GM12878 (cell line): Measurements from ENCODE around the gene GPM6B. TPM values are rescaled to one million over a fixed set of nuclear protein-coding genes. Genes with fewer than 3 reads are reported as not detected.

ENCODE experiments used
- BMI1 ChIP-seq: fragments of 450-650 bp; IDR thresholded peaks from 2 replicates; pipeline ENCODE4 v1.6.1; 2016; ENCODE audit warnings: mild to moderate bottlenecking, moderate library complexity, borderline replicate concordance
- CREB1 ChIP-seq: IDR thresholded peaks from 2 replicates; pipeline ENCODE4 v1.6.1; 2012; ENCODE audit warnings: low read depth, mild to moderate bottlenecking, inconsistent platforms
- DPF2 ChIP-seq: fragments of 450-650 bp; IDR thresholded peaks from 2 replicates; pipeline ENCODE4 v1.6.1; 2017; ENCODE audit warnings: mild to moderate bottlenecking
- KLF5 ChIP-seq: fragments of 450-650 bp; IDR thresholded peaks from 2 replicates; pipeline ENCODE4 v1.6.1; 2014; ENCODE audit warnings: mild to moderate bottlenecking; ENCODE audit not compliant: partially characterized antibody
- LARP7 ChIP-seq: fragments of 450-650 bp; IDR thresholded peaks from 2 replicates; pipeline ENCODE4 v1.6.1; 2017; ENCODE audit warnings: mild to moderate bottlenecking
- MEF2B ChIP-seq: fragments of 450-650 bp; IDR thresholded peaks from 2 replicates; pipeline ENCODE4 v1.6.1; 2018; ENCODE audit warnings: mild to moderate bottlenecking, moderate library complexity; ENCODE audit not compliant: partially characterized antibody, poor library complexity, severe bottlenecking
- NR2C2 ChIP-seq: IDR thresholded peaks from 2 replicates; pipeline ENCODE4 v1.6.1; 2011; ENCODE audit warnings: borderline replicate concordance, low read depth; ENCODE audit not compliant: control insufficient read depth, insufficient read length
- NRF1 ChIP-seq: conservative IDR thresholded peaks from 2 replicates; pipeline ENCODE4 v1.6.1; 2011; ENCODE audit warnings: mild to moderate bottlenecking, low read depth, low read length, improper control_type of control experiment
- PBX3 ChIP-seq: IDR thresholded peaks from 2 replicates; pipeline ENCODE4 v1.6.1; 2011; ENCODE audit warnings: mild to moderate bottlenecking, low read depth, low read length, moderate library complexity; ENCODE audit not compliant: insufficient replicate concordance
- RELA ChIP-seq: fragments of 450-650 bp; IDR thresholded peaks from 2 replicates; pipeline ENCODE4 v1.8.0; 2014; ENCODE audit warnings: borderline replicate concordance; ENCODE audit not compliant: partially characterized antibody
- REST ChIP-seq: IDR thresholded peaks from 2 replicates; pipeline ENCODE4 v1.6.1; 2012; ENCODE audit warnings: mild to moderate bottlenecking, low read depth, low read length
- RUNX3 ChIP-seq: IDR thresholded peaks from 2 replicates; pipeline ENCODE4 v1.6.1; 2012; ENCODE audit warnings: low read length, inconsistent platforms
- SMAD5 ChIP-seq: IDR thresholded peaks from 2 replicates; pipeline ENCODE4 v1.6.1; 2016; ENCODE audit warnings: antibody characterized with exemption, low read depth
- SP1 ChIP-seq: IDR thresholded peaks from one replicate; pipeline ENCODE4 v1.6.1; 2011; ENCODE audit warnings: low read depth, low read length
- TARDBP ChIP-seq: IDR thresholded peaks from 2 replicates; pipeline ENCODE4 v1.6.1; 2016; ENCODE audit warnings: borderline replicate concordance
- WRNIP1 ChIP-seq: IDR thresholded peaks from 2 replicates; pipeline ENCODE4 v1.6.1; 2011; ENCODE audit warnings: low read depth, low read length, improper control_type of control experiment, borderline replicate concordance
- ZBTB11 ChIP-seq: fragments of 450-650 bp; formaldehyde crosslinking; IDR thresholded peaks from 2 replicates; pipeline ENCODE4 v1.5.0; 2022; ENCODE audit warnings: mild to moderate bottlenecking, missing genetic modification characterization
- ZBTB4 ChIP-seq: fragments of 450-650 bp; formaldehyde crosslinking; IDR thresholded peaks from 2 replicates; pipeline ENCODE4 v1.4.0; 2022; ENCODE audit warnings: mild to moderate bottlenecking, moderate library complexity
- ZNF24 ChIP-seq: fragments of 450-650 bp; IDR thresholded peaks from 2 replicates; pipeline ENCODE4 v1.6.1; 2017; ENCODE audit warnings: antibody characterized with exemption, mild to moderate bottlenecking
- polyA plus RNA-seq, 11 experiments: library from polyadenylated mRNA; depleted of rRNA in 4 of 11; unstranded in 6 of 11; stranded (reverse) in 5 of 11; fragments of >200 nt; fragmentation: Nextera tagmentation in 4 of 11; fragmentation: Illumina TruSeq in 1 of 11; extraction: Ambion mirVana in 4 of 11; extraction: Trizol in 1 of 11; gene quantifications; 1 replicate in 1 of 11; 2 replicates in 10 of 11; pipeline versions ENCODE4 v1.2.1 to v1.2.3, GENCODE V29; 2011 to 2016; ENCODE audit warnings: inconsistent platforms in 2 of 11, missing spikeins in 2 of 11, low read depth in 1 of 11
- total RNA-seq, 4 experiments: library from RNA; depleted of rRNA in 3 of 4; stranded (reverse); fragments of >200 nt in 3 of 4; fragmentation: Illumina TruSeq in 1 of 4; extraction: Trizol in 1 of 4; gene quantifications; 2 replicates each; pipeline versions ENCODE4 v1.2.1 to v1.2.3, GENCODE V29; 2013 to 2021

The GPM6B gene
- total and polyA plus RNA-seq, 10 of the 15 experiments (the other 5 are each of a cell fraction or from before 2014, with no cell fraction given): 0.01 to 2.6 (median 0.37) TPM; not detected in 2

GRCh38 chrX:13742397-13743176 is 74.3 kb downstream of the GPM6B start (continued):
- TF ChIP-seq REST (no peak), BMI1 (no peak), LARP7 (no peak), CREB1 (peak; percentile 84), MEF2B (peak; percentile 79), NR2C2 (no peak), RELA (no peak), ZBTB4 (CRISPR knock-in tag) (no peak), KLF5 (peak; percentile 25), ZNF24 (no peak), SMAD5 (no peak), DPF2 (peak; percentile 64; the same call in 1 of the 2 replicates), TARDBP (no peak), WRNIP1 (no peak), PBX3 (no peak), SP1 (no peak), ZBTB11 (CRISPR knock-in tag) (no peak), RUNX3 (peak; percentile 87), NRF1 (no peak)
